PFSK-1 (cell line): ENCODE data around the gene RGL3.

ENCODE experiments used
- FOXP2 ChIP-seq: optimal IDR thresholded peaks from 2 replicates; pipeline ENCODE3; 2011; ENCODE audit warnings: borderline replicate concordance, control low read depth, inconsistent platforms; ENCODE audit not compliant: insufficient read depth; ENCODE audit errors: extremely low read length, extremely low read depth
- POLR2AphosphoS5 ChIP-seq: IDR thresholded peaks from 2 replicates; pipeline ENCODE4 v1.6.1; 2012; ENCODE audit warnings: low read depth, mild to moderate bottlenecking, control low read depth, low read length, moderate library complexity
- REST ChIP-seq, 2 experiments: IDR thresholded peaks; 2 replicates each; pipeline versions ENCODE4 v1.6.1 to v1.8.0; 2011 to 2012; ENCODE audit warnings: low read depth in 2 of 2, low read length in 2 of 2, control low read depth in 1 of 2, inconsistent platforms in 1 of 2, mild to moderate bottlenecking in 1 of 2, moderate library complexity in 1 of 2; ENCODE audit not compliant: insufficient read depth in 1 of 2
- SIN3A ChIP-seq: IDR thresholded peaks from 2 replicates; pipeline ENCODE4 v1.6.1; 2012; ENCODE audit warnings: mild to moderate bottlenecking, low read length, moderate library complexity, borderline replicate concordance; ENCODE audit not compliant: insufficient read depth
- TAF1 ChIP-seq: IDR thresholded peaks from 2 replicates; pipeline ENCODE4 v1.6.1; 2012; ENCODE audit warnings: low read length, control low read depth, borderline replicate concordance; ENCODE audit not compliant: insufficient read depth

The RGL3 gene

GRCh38 chr19:11346104-11346940 is 72.8 kb downstream of the RGL3 start, which contains the start of the genes CCDC159 and TMEM205:
Gene CCDC159 (plus strand): TSS chr19:11346519. CDS start chr19:11346607, 88 bp downstream.
Gene TMEM205 (minus strand): TSS chr19:11346268. CDS start chr19:11345619, 649 bp downstream.
- TF ChIP-seq FOXP2 (no peak), POLR2AphosphoS5 (no peak), REST (IDR thresholded peaks at IDR 0.05; ENCODE audit: insufficient read depth in 1 of 2, low read depth in 2 of 2, low read length in 2 of 2) (no peak), TAF1 (no peak)

DNA sequence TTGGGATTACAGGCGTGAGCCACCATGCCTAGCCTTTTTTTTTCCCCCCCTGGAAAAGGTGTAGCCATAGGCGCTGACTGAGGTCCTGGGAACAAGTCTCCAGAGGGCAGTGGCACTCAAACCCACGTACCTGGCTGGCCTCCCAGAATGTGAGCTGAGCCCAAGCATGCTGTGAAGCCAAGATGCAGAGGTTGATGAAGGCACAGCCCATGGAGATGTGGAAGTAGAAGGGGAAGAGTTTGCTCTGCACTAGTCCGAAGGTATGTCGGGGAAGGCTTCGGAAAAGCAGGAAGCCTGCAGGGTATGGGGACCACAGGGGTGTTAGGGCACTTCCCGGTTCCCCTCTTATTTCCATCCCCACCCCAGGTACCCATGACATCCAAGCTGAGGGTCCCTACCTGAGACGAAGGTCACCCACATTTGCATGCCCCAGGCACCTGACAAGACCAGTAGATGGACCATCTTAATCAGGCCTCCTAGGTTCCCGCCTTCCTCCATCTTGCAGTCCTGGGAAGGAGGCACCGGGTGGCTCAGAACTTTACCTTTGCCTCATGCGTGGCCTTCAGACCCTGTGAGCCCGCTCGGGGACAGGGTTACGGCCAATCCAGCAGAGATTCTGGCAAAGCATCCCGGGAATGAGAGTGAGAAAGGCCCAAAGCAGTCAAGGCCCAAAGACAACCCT is 73.9 kb downstream of the RGL3 start:
- no peak for TF ChIP-seq TAF1
- no peak for TF ChIP-seq POLR2AphosphoS5
- no peak for TF ChIP-seq REST (IDR thresholded peaks at IDR 0.05; ENCODE audit: insufficient read depth in 1 of 2, low read depth in 2 of 2, low read length in 2 of 2)
- TF ChIP-seq FOXP2, result no peak
- TF ChIP-seq SIN3A, result no peak
